Measurements from ENCODE around the gene HIP1.

DNA sequence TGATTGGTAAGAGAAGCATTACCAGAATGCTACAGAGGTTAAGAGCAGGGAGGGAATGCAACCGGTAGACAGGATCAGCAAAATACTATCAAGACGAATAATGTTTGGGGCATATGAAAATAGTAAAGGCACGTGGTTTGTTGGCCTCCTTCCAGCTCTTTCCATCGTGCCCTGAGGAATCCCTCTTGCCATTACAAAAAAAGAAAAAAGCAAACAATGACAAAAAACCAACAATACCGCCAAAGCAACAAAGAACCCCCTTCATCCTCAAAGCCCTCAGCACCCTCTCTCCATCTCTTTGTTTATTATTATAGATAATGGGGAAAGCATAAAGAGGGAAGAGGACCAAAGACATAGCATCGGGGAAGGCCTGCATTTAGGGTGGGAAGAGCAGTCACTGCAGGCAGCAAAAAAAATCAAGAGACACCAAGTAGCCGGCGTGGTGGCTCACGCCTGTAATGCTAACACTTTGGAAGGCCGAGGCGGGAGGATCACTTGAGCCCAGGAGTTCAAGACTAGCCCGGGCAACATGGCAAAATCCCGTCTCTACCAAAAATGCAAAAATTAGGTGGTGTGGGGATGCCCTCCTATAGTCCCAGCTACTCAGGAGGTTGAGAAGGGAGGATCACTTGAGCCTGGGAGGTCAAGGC lies 78.0 kb downstream of the HIP1 start:
- TF ChIP-seq, protein P1, sequence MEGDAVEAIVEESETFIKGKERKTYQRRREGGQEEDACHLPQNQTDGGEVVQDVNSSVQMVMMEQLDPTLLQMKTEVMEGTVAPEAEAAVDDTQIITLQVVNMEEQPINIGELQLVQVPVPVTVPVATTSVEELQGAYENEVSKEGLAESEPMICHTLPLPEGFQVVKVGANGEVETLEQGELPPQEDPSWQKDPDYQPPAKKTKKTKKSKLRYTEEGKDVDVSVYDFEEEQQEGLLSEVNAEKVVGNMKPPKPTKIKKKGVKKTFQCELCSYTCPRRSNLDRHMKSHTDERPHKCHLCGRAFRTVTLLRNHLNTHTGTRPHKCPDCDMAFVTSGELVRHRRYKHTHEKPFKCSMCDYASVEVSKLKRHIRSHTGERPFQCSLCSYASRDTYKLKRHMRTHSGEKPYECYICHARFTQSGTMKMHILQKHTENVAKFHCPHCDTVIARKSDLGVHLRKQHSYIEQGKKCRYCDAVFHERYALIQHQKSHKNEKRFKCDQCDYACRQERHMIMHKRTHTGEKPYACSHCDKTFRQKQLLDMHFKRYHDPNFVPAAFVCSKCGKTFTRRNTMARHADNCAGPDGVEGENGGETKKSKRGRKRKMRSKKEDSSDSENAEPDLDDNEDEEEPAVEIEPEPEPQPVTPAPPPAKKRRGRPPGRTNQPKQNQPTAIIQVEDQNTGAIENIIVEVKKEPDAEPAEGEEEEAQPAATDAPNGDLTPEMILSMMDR (IDR thresholded peaks at IDR 0.05) = no peak
- no peak for TF ChIP-seq EZH2 (IDR thresholded peaks at IDR 0.05)
- no peak for TF ChIP-seq EZH2phosphoT487 (IDR thresholded peaks at IDR 0.05)
